Neural cell (in vitro differentiated cells): ENCODE data around the gene SLC7A6. TPM values are rescaled to one million over a fixed set of nuclear protein-coding genes. Genes with fewer than 3 reads are reported as not detected.

Experiments
- H2AFZ ChIP-seq: fragments of 200-600, 300-800 bp; sonication (generic), shearing (Covaris generic); 2 replicates; pipeline ENCODE4 v1.6.0; 2014; ENCODE audit warnings: low read depth, mild to moderate bottlenecking, antibody characterized with exemption, low read length, moderate library complexity
- H3F3A ChIP-seq: fragments of 200-600 bp; shearing (Covaris generic); 2 replicates; pipeline ENCODE4 v1.6.1; 2016; ENCODE audit warnings: mild to moderate bottlenecking, moderate library complexity, mixed read lengths, antibody characterized with exemption, low read length; ENCODE audit not compliant: insufficient read depth, poor library complexity, severe bottlenecking
- H3K27ac ChIP-seq: fragments of 200-600, 300-800 bp; sonication (generic), shearing (Covaris generic); 2 replicates; pipeline ENCODE4 v1.5.1; 2014; ENCODE audit warnings: mild to moderate bottlenecking, low read length, moderate library complexity
- H3K27me3 ChIP-seq: fragments of 300-800, 200-600 bp; sonication (generic), shearing (Covaris generic); 2 replicates; pipeline ENCODE4 v1.6.0; 2014; ENCODE audit warnings: mild to moderate bottlenecking, low read depth, low read length, moderate library complexity; ENCODE audit not compliant: insufficient read depth
- H3K36me3 ChIP-seq: fragments of 300-800, 200-600 bp; sonication (generic), shearing (Covaris generic); 2 replicates; pipeline ENCODE4 v1.5.1; 2014; ENCODE audit warnings: mild to moderate bottlenecking, antibody characterized with exemption, low read length, moderate library complexity; ENCODE audit not compliant: insufficient read depth
- H3K4me2 ChIP-seq: fragments of 300-800, 200-600 bp; sonication (generic), shearing (Covaris generic); 2 replicates; pipeline ENCODE4 v1.6.0; 2014; ENCODE audit warnings: mild to moderate bottlenecking, low read length
- H3K4me3 ChIP-seq: fragments of 300-800, 200-600 bp; sonication (generic), shearing (Covaris generic); 2 replicates; pipeline ENCODE4 v1.5.1; 2014; ENCODE audit warnings: mild to moderate bottlenecking, low read length, moderate library complexity
- H3K79me2 ChIP-seq: fragments of 200-600 bp; shearing (Covaris generic); replicated peaks from 2 replicates; pipeline ENCODE4 v1.6.0; 2014; ENCODE audit warnings: mild to moderate bottlenecking, low read length, moderate library complexity; ENCODE audit not compliant: insufficient read depth
- H3K9ac ChIP-seq: fragments of 300-800, 200-600 bp; sonication (generic), shearing (Covaris generic); 2 replicates; pipeline ENCODE4 v1.6.1; 2016; ENCODE audit warnings: mild to moderate bottlenecking, low read length, mixed read lengths
- H3K9me2 ChIP-seq: fragments of 200-600 bp; shearing (Covaris generic); 2 replicates; pipeline ENCODE4 v1.6.1; 2016; ENCODE audit warnings: mild to moderate bottlenecking, low read length, mixed read lengths; ENCODE audit not compliant: insufficient read depth
- H3K9me3 ChIP-seq: fragments of 200-600, 300-800 bp; sonication (generic), shearing (Covaris generic); 2 replicates; pipeline ENCODE4 v1.6.1; 2016; ENCODE audit warnings: mild to moderate bottlenecking, mixed run types, low read length, moderate library complexity, mixed read lengths
- H4K20me1 ChIP-seq: fragments of 200-600 bp; shearing (Covaris generic); 2 replicates; pipeline ENCODE4 v1.6.1; 2016; ENCODE audit warnings: mild to moderate bottlenecking, mixed run types; ENCODE audit not compliant: insufficient read depth
- EP300 ChIP-seq: fragments of 450-650 bp; conservative IDR thresholded peaks from 2 replicates; pipeline ENCODE4 v1.6.1; 2014; ENCODE audit warnings: antibody characterized with exemption, mild to moderate bottlenecking, moderate library complexity; ENCODE audit not compliant: poor library complexity, severe bottlenecking
- EZH2 ChIP-seq: fragments of 200-600, 300-800 bp; shearing (Covaris generic), sonication (generic); IDR thresholded peaks from 2 replicates; pipeline ENCODE4 v1.6.1; 2014; ENCODE audit warnings: antibody characterized with exemption, low read length, borderline replicate concordance, mild to moderate bottlenecking; ENCODE audit not compliant: insufficient read depth, poor library complexity, severe bottlenecking
- MXI1 ChIP-seq: fragments of 450-650 bp; conservative IDR thresholded peaks from 2 replicates; pipeline ENCODE4 v1.6.1; 2014; ENCODE audit warnings: antibody characterized with exemption, mild to moderate bottlenecking; ENCODE audit not compliant: poor library complexity, severe bottlenecking
- POLR2AphosphoS5 ChIP-seq: IDR thresholded peaks from 2 replicates; pipeline ENCODE4 v1.6.1; 2012
- RAD21 ChIP-seq: fragments of 450-650 bp; conservative IDR thresholded peaks from 2 replicates; pipeline ENCODE4 v1.6.1; 2014; ENCODE audit warnings: antibody characterized with exemption, mild to moderate bottlenecking, moderate library complexity
- REST ChIP-seq: IDR thresholded peaks from 2 replicates; pipeline ENCODE4 v1.6.1; 2012; ENCODE audit warnings: borderline replicate concordance
- SMC3 ChIP-seq: fragments of 450-650 bp; conservative IDR thresholded peaks from 2 replicates; pipeline ENCODE4 v1.6.1; 2014; ENCODE audit warnings: antibody characterized with exemption, mild to moderate bottlenecking, moderate library complexity; ENCODE audit not compliant: poor library complexity
- TAF1 ChIP-seq: IDR thresholded peaks from 2 replicates; pipeline ENCODE4 v1.6.1; 2012; ENCODE audit warnings: low read depth
- polyA plus RNA-seq: library from polyadenylated mRNA; depleted of rRNA; stranded (reverse); fragments of >200 nt; gene quantifications from 2 replicates; pipeline ENCODE4 v1.2.3, GENCODE V29; 2014
- TF ChIP-seq, protein P1 (sequence below): fragments of 450-650 bp; IDR thresholded peaks from 2 replicates; pipeline ENCODE4 v1.5.1; 2014; ENCODE audit warnings: antibody characterized with exemption, mild to moderate bottlenecking, moderate library complexity; ENCODE audit not compliant: poor library complexity, severe bottlenecking

SLC7A6 gene
- polyA plus RNA-seq, 1 donor from 2014 or later = 39.3 TPM

DNA sequence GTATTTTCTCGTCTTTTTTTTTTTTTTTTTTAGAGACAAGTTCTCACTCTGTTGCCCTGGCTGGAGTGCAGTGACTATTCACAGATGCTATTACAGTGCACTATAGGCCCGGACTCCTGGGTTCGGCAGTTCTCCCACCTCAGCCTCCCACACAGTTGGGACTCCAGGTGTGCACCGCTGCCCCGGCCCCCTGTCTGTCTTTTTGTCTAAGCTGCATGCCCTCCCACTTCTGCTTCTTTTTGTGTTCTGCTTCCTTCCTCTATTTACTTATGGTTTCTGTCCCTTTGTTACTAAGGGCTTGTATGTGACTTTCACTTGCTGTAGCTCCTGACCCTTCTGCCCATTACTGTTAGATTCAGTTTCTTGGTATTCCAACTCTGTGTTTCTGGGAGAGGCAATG lies 20.5 kb downstream of the SLC7A6 start:
- Histone ChIP-seq H3K79me2 (no peaks in the 10 kb centered on the region), H3K9me2 (no peaks in the 10 kb centered on the region), H3K27me3 (no peaks in the 10 kb centered on the region), H3K4me2 (no peak overlapping the region), H3K27ac (no peak overlapping the region), H2AFZ (no peak overlapping the region), H3K9me3 (no peaks in the 10 kb centered on the region), H4K20me1 (no peaks in the 10 kb centered on the region), H3K4me3 (no peak overlapping the region), H3F3A (no peaks in the 10 kb centered on the region), H3K36me3 (no peaks in the 10 kb centered on the region), H3K9ac (no peak overlapping the region)
- TF ChIP-seq EZH2 = no peak
- TF ChIP-seq POLR2AphosphoS5 = no peak
- TF ChIP-seq, protein P1, sequence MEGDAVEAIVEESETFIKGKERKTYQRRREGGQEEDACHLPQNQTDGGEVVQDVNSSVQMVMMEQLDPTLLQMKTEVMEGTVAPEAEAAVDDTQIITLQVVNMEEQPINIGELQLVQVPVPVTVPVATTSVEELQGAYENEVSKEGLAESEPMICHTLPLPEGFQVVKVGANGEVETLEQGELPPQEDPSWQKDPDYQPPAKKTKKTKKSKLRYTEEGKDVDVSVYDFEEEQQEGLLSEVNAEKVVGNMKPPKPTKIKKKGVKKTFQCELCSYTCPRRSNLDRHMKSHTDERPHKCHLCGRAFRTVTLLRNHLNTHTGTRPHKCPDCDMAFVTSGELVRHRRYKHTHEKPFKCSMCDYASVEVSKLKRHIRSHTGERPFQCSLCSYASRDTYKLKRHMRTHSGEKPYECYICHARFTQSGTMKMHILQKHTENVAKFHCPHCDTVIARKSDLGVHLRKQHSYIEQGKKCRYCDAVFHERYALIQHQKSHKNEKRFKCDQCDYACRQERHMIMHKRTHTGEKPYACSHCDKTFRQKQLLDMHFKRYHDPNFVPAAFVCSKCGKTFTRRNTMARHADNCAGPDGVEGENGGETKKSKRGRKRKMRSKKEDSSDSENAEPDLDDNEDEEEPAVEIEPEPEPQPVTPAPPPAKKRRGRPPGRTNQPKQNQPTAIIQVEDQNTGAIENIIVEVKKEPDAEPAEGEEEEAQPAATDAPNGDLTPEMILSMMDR = no peak
- no peak for TF ChIP-seq REST
- TF ChIP-seq MXI1 = no peak

DNA sequence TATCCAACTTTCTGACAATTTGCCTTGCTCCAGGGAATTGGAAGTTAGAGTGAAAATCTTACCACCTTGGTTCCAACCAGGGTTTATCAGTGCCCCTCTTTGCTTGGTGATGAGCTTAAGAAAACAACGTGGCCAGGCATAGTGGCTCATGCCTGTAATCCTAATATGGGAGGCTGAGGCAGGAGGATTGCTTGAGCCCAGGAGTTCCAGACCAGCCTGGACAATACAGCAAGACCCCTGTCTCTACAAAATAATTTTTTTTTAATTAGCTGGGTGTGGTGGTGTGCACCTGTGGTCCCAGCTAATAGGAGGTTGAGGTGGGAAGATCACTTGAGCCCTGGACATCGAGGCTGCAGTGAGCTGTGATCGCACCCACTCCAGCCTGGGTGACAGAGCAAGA lies 21.4 kb downstream of the SLC7A6 start:
- TF ChIP-seq MXI1 (no peak), POLR2AphosphoS5 (no peak), RAD21 (no peak), REST (no peak), EP300 (no peak), SMC3 (no peak), TAF1 (no peak), EZH2 (no peak)
- TF ChIP-seq, protein P1 = no peak
- Histone ChIP-seq H3K27me3 (no peaks in the 10 kb centered on the region), H3K79me2 (no peaks in the 10 kb centered on the region), H3K4me3 (no peak overlapping the region), H3F3A (no peaks in the 10 kb centered on the region), H3K9me3 (no peaks in the 10 kb centered on the region), H3K36me3 (no peaks in the 10 kb centered on the region), H3K27ac (no peak overlapping the region), H3K9ac (no peak overlapping the region), H2AFZ (no peak overlapping the region), H3K4me2 (no peak overlapping the region), H4K20me1 (no peaks in the 10 kb centered on the region), H3K9me2 (no peaks in the 10 kb centered on the region)
